Stomach (tissue), 4 donors: ENCODE measurements around the gene ELOVL1.

Source experiments
- EP300 ChIP-seq: sonication (generic); formaldehyde crosslinking; IDR thresholded peaks from one replicate; pipeline ENCODE4 v1.6.1; 2017; ENCODE audit warnings: antibody characterized with exemption
- POLR2AphosphoS5 ChIP-seq, 3 donors: sonication (generic); formaldehyde crosslinking; IDR thresholded peaks; one replicate each; pipeline ENCODE4 v1.6.1; 2016; ENCODE audit warnings: antibody characterized with exemption in 3 of 3
- TF ChIP-seq, protein P1 (sequence below), 7 experiments: fragments of 450-650 bp in 4 of 7; fragments of 200-600 bp in 3 of 7; sonication (generic) in 3 of 7; IDR thresholded peaks; one replicate each; pipeline ENCODE4 v1.5.1; 2016 to 2019; ENCODE audit warnings: antibody characterized with exemption in 7 of 7, control low read depth in 2 of 7, mild to moderate bottlenecking in 1 of 7

DNA sequence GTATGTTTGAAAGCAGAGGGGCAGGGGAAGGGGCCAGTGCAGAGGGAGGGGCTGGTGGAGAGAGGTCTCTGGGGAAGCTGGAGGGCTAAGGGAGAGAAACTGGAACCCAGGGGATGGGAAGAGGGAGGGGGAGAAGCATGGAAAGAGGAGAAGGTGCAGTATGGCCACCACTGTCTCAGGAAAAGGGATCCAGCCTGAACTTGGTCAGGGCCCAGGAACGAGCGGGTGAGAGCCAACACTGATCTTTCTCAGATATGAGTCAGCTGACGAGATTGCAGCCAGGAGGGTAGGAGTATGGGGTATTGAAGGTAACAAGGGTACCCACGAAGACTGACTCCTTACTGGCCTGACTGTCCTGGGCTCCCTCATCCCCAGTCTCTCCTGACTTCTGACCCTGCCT is 49.0 kb downstream of the ELOVL1 start:
- TF ChIP-seq, protein P1, sequence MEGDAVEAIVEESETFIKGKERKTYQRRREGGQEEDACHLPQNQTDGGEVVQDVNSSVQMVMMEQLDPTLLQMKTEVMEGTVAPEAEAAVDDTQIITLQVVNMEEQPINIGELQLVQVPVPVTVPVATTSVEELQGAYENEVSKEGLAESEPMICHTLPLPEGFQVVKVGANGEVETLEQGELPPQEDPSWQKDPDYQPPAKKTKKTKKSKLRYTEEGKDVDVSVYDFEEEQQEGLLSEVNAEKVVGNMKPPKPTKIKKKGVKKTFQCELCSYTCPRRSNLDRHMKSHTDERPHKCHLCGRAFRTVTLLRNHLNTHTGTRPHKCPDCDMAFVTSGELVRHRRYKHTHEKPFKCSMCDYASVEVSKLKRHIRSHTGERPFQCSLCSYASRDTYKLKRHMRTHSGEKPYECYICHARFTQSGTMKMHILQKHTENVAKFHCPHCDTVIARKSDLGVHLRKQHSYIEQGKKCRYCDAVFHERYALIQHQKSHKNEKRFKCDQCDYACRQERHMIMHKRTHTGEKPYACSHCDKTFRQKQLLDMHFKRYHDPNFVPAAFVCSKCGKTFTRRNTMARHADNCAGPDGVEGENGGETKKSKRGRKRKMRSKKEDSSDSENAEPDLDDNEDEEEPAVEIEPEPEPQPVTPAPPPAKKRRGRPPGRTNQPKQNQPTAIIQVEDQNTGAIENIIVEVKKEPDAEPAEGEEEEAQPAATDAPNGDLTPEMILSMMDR (IDR thresholded peaks at IDR 0.05), result no peak
- TF ChIP-seq EP300 (no peak), POLR2AphosphoS5 (IDR thresholded peaks at IDR 0.05) (no peak)
